ENCODE results near the gene METTL26.

DNA sequence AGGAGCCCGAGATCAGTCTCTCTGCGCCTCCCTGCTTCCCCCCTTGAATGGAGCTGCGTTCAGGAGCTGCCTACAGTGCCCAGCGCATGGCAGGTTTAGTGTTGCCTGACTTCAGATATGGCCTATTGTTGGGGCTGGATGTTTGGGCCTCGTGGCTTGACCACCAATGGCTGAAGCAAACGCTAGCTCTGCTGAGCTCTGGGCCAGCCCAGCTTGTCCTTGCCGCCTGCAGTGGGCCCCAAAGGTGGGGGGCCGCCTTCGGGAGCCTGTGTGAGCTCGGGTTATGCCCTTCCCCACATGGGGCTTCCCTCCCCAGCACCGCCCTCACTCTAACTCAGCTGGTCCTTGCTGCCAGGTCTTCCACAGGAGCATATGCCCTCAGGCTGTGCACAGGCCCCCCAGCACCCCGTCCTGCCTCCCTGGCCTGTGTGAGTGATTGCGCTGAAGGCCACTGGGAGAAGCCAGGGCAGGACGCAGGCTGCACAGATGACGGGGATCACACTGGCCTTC, 2.0 kb upstream of the METTL26 start:
- TF ChIP-seq, protein P1, sequence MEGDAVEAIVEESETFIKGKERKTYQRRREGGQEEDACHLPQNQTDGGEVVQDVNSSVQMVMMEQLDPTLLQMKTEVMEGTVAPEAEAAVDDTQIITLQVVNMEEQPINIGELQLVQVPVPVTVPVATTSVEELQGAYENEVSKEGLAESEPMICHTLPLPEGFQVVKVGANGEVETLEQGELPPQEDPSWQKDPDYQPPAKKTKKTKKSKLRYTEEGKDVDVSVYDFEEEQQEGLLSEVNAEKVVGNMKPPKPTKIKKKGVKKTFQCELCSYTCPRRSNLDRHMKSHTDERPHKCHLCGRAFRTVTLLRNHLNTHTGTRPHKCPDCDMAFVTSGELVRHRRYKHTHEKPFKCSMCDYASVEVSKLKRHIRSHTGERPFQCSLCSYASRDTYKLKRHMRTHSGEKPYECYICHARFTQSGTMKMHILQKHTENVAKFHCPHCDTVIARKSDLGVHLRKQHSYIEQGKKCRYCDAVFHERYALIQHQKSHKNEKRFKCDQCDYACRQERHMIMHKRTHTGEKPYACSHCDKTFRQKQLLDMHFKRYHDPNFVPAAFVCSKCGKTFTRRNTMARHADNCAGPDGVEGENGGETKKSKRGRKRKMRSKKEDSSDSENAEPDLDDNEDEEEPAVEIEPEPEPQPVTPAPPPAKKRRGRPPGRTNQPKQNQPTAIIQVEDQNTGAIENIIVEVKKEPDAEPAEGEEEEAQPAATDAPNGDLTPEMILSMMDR (IDR thresholded peaks at IDR 0.05) = no peak
- TF ChIP-seq POLR2A (IDR thresholded peaks at IDR 0.05) = no peak
